HCT116 (cell line): Measurements from ENCODE around the gene C11orf91. TPM values are rescaled to one million over a fixed set of nuclear protein-coding genes. Genes with fewer than 3 reads are reported as not detected.

Source experiments
- ATAC-seq: fragments of 200-7000 bp; cut with Tn5 transposase; 2 replicates; pipeline ENCODE4 v1.9.1; 2020; ENCODE audit warnings: mild to moderate bottlenecking, moderate library complexity
- BruUV-seq: library from RNA; stranded (reverse); fragments of 400-500 nt; replicated peaks from 2 replicates; lab custom pipeline; 2021; lab: Mats Ljungman, UMichigan
- CTCF ChIA-PET: fragments of 300-600 bp; sonication (Branson Sonifier 250); formaldehyde crosslinking; loops from one replicate; lab custom pipeline; 2021; ENCODE audit warnings: antibody characterized with exemption; lab: Charles Lee
- POLR2A ChIA-PET: fragments of 300-600, 350-600 bp; sonication (Branson Sonifier 250); formaldehyde crosslinking; loops from one replicate; lab custom pipeline; 2021; ENCODE audit warnings: antibody characterized with exemption; lab: Charles Lee
- RAD21 ChIA-PET, 2 experiments: fragments of 300-600 bp; sonication (Branson Sonifier 250); formaldehyde crosslinking; loops; one replicate each; lab custom pipeline; 2023; ENCODE audit warnings: low total read pairs in 2 of 2; ENCODE audit not compliant: uncharacterized antibody in 2 of 2, unreplicated experiment in 2 of 2, low non-redundant PET in 1 of 2; lab: Charles Lee
- DNase-seq: peaks from one replicate; pipeline ENCODE4 v3.0.0-alpha.2; 2010; ENCODE audit warnings: low read depth, low spot score
- H2AFZ ChIP-seq: fragments of 200-600 bp; shearing (Covaris generic), sonication (generic); 2 replicates; pipeline ENCODE4 v1.6.1; 2017; ENCODE audit warnings: low read depth, mixed run types, mixed read lengths, antibody characterized with exemption, low read length; ENCODE audit not compliant: poor library complexity, severe bottlenecking
- H3K27ac ChIP-seq: 2 replicates; pipeline ENCODE4 v1.5.1; 2012; ENCODE audit warnings: low read depth, low read length
- H3K27me3 ChIP-seq: fragments of 200-600 bp; sonication (generic); 2 replicates; pipeline ENCODE4 v1.6.1; 2016; ENCODE audit warnings: mixed run types, low read length, mixed read lengths; ENCODE audit not compliant: insufficient read depth
- H3K36me3 ChIP-seq, 2 experiments: fragments of 200-500 bp in 1 of 2; fragments of 200-600 bp in 1 of 2; sonication (Bioruptor generic) in 1 of 2; sonication (generic) in 1 of 2; 2 replicates each; pipeline versions ENCODE4 v1.5.1 to v1.6.1; 2014 to 2016; ENCODE audit warnings: low read length in 2 of 2, inconsistent platforms in 1 of 2, mixed read lengths in 1 of 2, mixed run types in 1 of 2; ENCODE audit not compliant: insufficient read depth in 2 of 2, control insufficient read depth in 1 of 2
- H3K4me1 ChIP-seq, 2 experiments: fragments of 200-600 bp in 1 of 2; sonication (generic) in 1 of 2; 2 replicates each; pipeline versions ENCODE4 v1.5.1 to v1.6.1; 2012 to 2017; ENCODE audit warnings: low read length in 2 of 2, inconsistent platforms in 1 of 2, mild to moderate bottlenecking in 1 of 2, mixed read lengths in 1 of 2, mixed run types in 1 of 2, moderate library complexity in 1 of 2; ENCODE audit not compliant: insufficient read depth in 2 of 2, control insufficient read depth in 1 of 2
- H3K4me2 ChIP-seq: fragments of 200-600 bp; sonication (generic); 2 replicates; pipeline ENCODE4 v1.6.1; 2017; ENCODE audit warnings: mixed run types, low read length, mixed read lengths
- H3K4me3 ChIP-seq, 2 experiments: fragments of 200-600 bp in 1 of 2; sonication (generic) in 1 of 2; replicated peaks in 1 of 2; 2 replicates each; pipeline ENCODE4 v1.5.1; 2011 to 2016; ENCODE audit warnings: low read length in 2 of 2, control low read depth in 1 of 2, low read depth in 1 of 2, mild to moderate bottlenecking in 1 of 2, mixed read lengths in 1 of 2, mixed run types in 1 of 2
- H3K79me2 ChIP-seq: fragments of 200-600 bp; sonication (generic); 2 replicates; pipeline ENCODE4 v1.6.1; 2017; ENCODE audit warnings: mild to moderate bottlenecking, mixed run types, low read length, moderate library complexity, mixed read lengths; ENCODE audit not compliant: insufficient read depth
- H3K9ac ChIP-seq: fragments of 200-600 bp; sonication (generic); 2 replicates; pipeline ENCODE4 v1.6.1; 2016; ENCODE audit warnings: low read length, mixed read lengths
- H3K9me2 ChIP-seq: fragments of 200-600 bp; sonication (generic), shearing (Covaris generic); 2 replicates; pipeline ENCODE4 v1.6.1; 2017; ENCODE audit warnings: mixed run types, mild to moderate bottlenecking, moderate library complexity; ENCODE audit not compliant: insufficient read depth
- H3K9me3 ChIP-seq, 2 experiments: fragments of 200-500 bp in 1 of 2; fragments of 200-600 bp in 1 of 2; sonication (Bioruptor generic) in 1 of 2; sonication (generic) in 1 of 2; 2 replicates each; pipeline ENCODE4 v1.6.1; 2014 to 2017; ENCODE audit warnings: low read length in 2 of 2, mixed read lengths in 2 of 2, inconsistent platforms in 1 of 2, low read depth in 1 of 2, mild to moderate bottlenecking in 1 of 2, mixed run types in 1 of 2, moderate library complexity in 1 of 2; ENCODE audit not compliant: control insufficient read depth in 1 of 2, insufficient read depth in 1 of 2
- H4K20me1 ChIP-seq: fragments of 200-600 bp; sonication (generic), shearing (Covaris generic); 2 replicates; pipeline ENCODE4 v1.6.1; 2017; ENCODE audit warnings: mixed run types, mild to moderate bottlenecking, moderate library complexity; ENCODE audit not compliant: insufficient read depth
- CBX3 ChIP-seq: IDR thresholded peaks from 2 replicates; pipeline ENCODE4 v1.6.1; 2012; ENCODE audit warnings: low read depth
- EGR1 ChIP-seq: IDR thresholded peaks from 2 replicates; pipeline ENCODE4 v1.6.1; 2012; ENCODE audit warnings: low read depth
- ELF1 ChIP-seq: IDR thresholded peaks from 2 replicates; pipeline ENCODE4 v1.6.1; 2012; ENCODE audit warnings: low read depth, borderline replicate concordance
- POLR2A ChIP-seq: IDR thresholded peaks from 2 replicates; pipeline ENCODE4 v1.7.0; 2011; ENCODE audit warnings: borderline replicate concordance; ENCODE audit not compliant: insufficient read depth, insufficient read length; ENCODE audit errors: extremely low read depth
- POLR2AphosphoS5 ChIP-seq: IDR thresholded peaks from 2 replicates; pipeline ENCODE4 v1.6.1; 2011; ENCODE audit warnings: mild to moderate bottlenecking, low read depth, low read length, moderate library complexity
- SIN3A ChIP-seq: IDR thresholded peaks from 2 replicates; pipeline ENCODE4 v1.6.1; 2012; ENCODE audit warnings: low read depth
- SP1 ChIP-seq: IDR thresholded peaks from 2 replicates; pipeline ENCODE4 v1.6.1; 2012; ENCODE audit warnings: low read depth
- YY1 ChIP-seq: IDR thresholded peaks from 2 replicates; pipeline ENCODE4 v1.6.1; 2011; ENCODE audit warnings: low read length, low read depth, moderate library complexity, mild to moderate bottlenecking; ENCODE audit not compliant: insufficient replicate concordance; ENCODE audit errors: extremely low read depth
- ZFX ChIP-seq: fragments of 450-650 bp; IDR thresholded peaks from 2 replicates; pipeline ENCODE4 v1.6.1; 2017
- ZNF274 ChIP-seq: fragments of 200-500 bp; sonication (Bioruptor generic); IDR thresholded peaks from 2 replicates; pipeline ENCODE4 v1.6.1; 2014; ENCODE audit warnings: mild to moderate bottlenecking, low read depth, low read length, inconsistent platforms
- intact Hi-C: fragments of 100-400 bp; cut with micrococcal nuclease; formaldehyde crosslinking; loops from 2 replicates; pipeline ENCODE4 v1.10.0; 2022
- total RNA-seq: library from RNA; stranded (reverse); gene quantifications from one replicate; pipeline ENCODE4 v1.2.1, GENCODE V29; 2021; ENCODE audit not compliant: unreplicated experiment
- TF ChIP-seq, protein P1 (sequence below): IDR thresholded peaks from 2 replicates; pipeline ENCODE4 v1.6.1; 2012

The C11orf91 gene
- total RNA-seq, 1 experiment from 2014 or later = 0.54 TPM

DNA sequence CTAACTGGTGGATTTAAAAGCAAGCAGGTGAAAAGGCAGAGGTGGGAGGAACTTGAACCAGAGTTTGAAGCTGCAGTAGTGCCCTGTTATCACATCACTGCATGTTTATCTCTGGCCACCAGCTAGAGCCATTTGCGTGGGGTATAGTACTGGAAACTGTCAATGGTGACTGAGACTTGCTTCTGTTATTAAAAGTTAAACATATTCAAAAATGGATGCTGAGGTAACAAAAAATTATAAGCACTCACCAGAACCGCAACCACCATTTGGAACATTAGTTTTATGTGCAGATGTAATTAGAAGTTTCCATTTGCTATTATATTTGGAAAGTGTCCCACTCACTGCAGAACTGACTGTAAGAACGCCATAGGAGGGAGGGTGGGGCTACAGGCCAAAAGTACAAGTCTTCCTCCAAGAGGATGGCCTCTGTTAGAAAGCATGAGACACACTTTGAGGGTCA is 36.8 kb upstream of the C11orf91 start:
- Histone ChIP-seq H3K9me2 (no peaks in the 10 kb centered on the region), H3K9ac (peak overlapping the region; percentile 94; the same call in 1 of the 2 replicates), H3K27me3 (no peaks in the 10 kb centered on the region), H2AFZ (no peak overlapping the region), H3K4me1 (peaks cover 13 to 28% of the 10 kb centered on the region in 2 experiments), H3K9me3 (no peaks in the 10 kb centered on the region), H3K4me3 (peak overlapping the region in 1 of 2 experiments; percentile 88; a peak in 1 of 4 replicates), H4K20me1 (no peaks in the 10 kb centered on the region), H3K4me2 (peak overlapping the region; percentile 79), H3K79me2 (peaks cover 37% of the 10 kb centered on the region), H3K27ac (no peak overlapping the region), H3K36me3 (no peaks in the 10 kb centered on the region; a peak in 1 of 4 replicates)
- CTCF ChIA-PET = interaction anchor here (0.7 to 1.2 kb wide), 2 partner anchors 22 to 30 kb away, joined by 3 to 7 read pairs; no protein-coding TSS in a partner anchor
- BruUV-seq = no TSS peak
- intact Hi-C loops = loop anchor here (5.0 kb wide), 1 partner anchor 35 kb away; the partner anchor contains the start of gene C11orf91
- POLR2A ChIA-PET = interaction anchor here (0.6 to 1.9 kb wide), 5 partner anchors 10 to 46 kb away, joined by 3 to 9 read pairs (median 4); no protein-coding TSS in a partner anchor
- DNase-seq = no peak
- no peak for ATAC-seq
- RAD21 ChIA-PET = interaction anchor here in 1 of 2 experiments (1.2 kb wide), 1 partner anchor 21 kb away, joined by 6 read pairs; no protein-coding TSS in a partner anchor
- TF ChIP-seq CBX3 = no peak
- no peak for TF ChIP-seq ELF1
- TF ChIP-seq YY1 = no peak
- TF ChIP-seq SP1 = no peak
- TF ChIP-seq, protein P1, sequence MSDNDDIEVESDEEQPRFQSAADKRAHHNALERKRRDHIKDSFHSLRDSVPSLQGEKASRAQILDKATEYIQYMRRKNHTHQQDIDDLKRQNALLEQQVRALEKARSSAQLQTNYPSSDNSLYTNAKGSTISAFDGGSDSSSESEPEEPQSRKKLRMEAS = no peak

DNA sequence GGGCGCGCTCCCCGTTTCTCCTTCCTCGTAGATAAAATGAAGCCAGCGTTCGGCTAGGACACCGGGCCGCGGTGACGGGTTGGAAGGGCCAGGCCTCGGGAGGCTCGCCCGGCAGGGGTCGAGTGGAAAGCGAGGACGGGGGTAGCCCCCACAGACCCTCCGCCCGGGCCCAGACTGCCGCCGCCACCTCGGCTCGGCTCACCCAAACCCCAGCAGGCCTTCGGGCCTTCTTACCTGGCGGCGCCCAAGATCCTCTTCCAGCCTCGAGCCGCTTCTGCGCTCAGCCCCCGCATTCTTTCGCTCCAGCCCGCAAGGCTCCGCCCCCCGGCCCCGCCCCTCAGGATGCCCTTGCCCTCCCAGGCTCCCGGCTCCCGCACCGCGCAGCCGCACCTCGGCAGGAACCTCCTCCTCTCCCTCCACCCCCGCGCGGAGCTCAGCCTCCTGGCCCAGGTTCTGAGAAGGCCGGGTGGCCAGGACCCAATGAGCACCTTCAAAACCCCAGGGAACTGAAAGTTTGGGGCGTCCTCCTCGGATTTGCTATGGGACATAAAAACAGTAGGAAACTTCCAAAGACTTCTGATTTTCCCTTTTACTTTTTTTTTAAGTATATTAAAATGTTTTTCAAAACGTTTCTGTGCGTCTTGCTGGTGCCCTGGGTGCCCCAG is 35.7 kb upstream of the C11orf91 start, which contains the start of gene CD59:
TSS of gene CD59 (minus strand) at position 276 of the 665 bp plus-strand sequence. CDS start 13,978 bp downstream, outside the sequence.
- peaks cover 0 to 4% of the 10 kb centered on the region in 2 experiments; a peak in 1 of 4 replicates for H3K36me3 ChIP-seq
- peak within 1 kb of the TSS; percentile 83 to 88 for H3K4me3 ChIP-seq
- ChIA-PET CTCF (interaction anchor here (0.5 to 1.3 kb wide), 3 partner anchors 21 to 330 kb away, joined by 4 to 7 read pairs (median 5); no protein-coding TSS in a partner anchor), POLR2A (interaction anchor here (0.6 to 1.9 kb wide), 15 partner anchors 9 to 763 kb away, joined by 3 to 12 read pairs (median 4); no protein-coding TSS in a partner anchor), RAD21 (interaction anchor here (0.6 to 1.2 kb wide), 4 partner anchors 12 to 47 kb away, joined by 3 to 6 read pairs (median 5); no protein-coding TSS in a partner anchor)
- H3K4me1 ChIP-seq = peaks cover 13 to 28% of the 10 kb centered on the region in 2 experiments
- H2AFZ ChIP-seq = no peak within 1 kb of the TSS
- TF ChIP-seq, protein P1 = peak; percentile 52; the same call in 1 of the 2 replicates
- TF ChIP-seq ZFX (peak; percentile 93), ZNF274 (no peak), EGR1 (peak; percentile 98), POLR2A (peak; percentile 82), POLR2AphosphoS5 (peak; percentile 97), ELF1 (no peak), SIN3A (peak; percentile 67)
- intact Hi-C loops = loop anchor here (5.0 kb wide), 1 partner anchor 34 kb away; the partner anchor contains the start of gene C11orf91
- DNase-seq (peak; percentile 76), ATAC-seq (peak; percentile 95)
- no TSS peak for BruUV-seq
- peaks cover 48% of the 10 kb centered on the region for H3K79me2 ChIP-seq
- H3K27me3 ChIP-seq = no peaks in the 10 kb centered on the region
- peak within 1 kb of the TSS; percentile 94 for H3K9ac ChIP-seq
- H3K4me2 ChIP-seq = peak within 1 kb of the TSS; percentile 79
- no peaks in the 10 kb centered on the region for H4K20me1 ChIP-seq
- H3K9me2 ChIP-seq = no peaks in the 10 kb centered on the region
- no peaks in the 10 kb centered on the region for H3K9me3 ChIP-seq
- H3K27ac ChIP-seq = peak within 1 kb of the TSS; percentile 71
